WTC11 (cell line): ENCODE results near the gene ZNF423.

Experiments used
- CBFB ChIP-seq: sonication (generic); formaldehyde crosslinking; IDR thresholded peaks from 2 replicates; pipeline ENCODE4 v1.8.1; 2022; ENCODE audit warnings: mild to moderate bottlenecking, low read depth, missing genetic modification reagents
- FOXK1 ChIP-seq: sonication (generic); formaldehyde crosslinking; IDR thresholded peaks from 2 replicates; pipeline ENCODE4 v1.8.0; 2022; ENCODE audit warnings: mild to moderate bottlenecking, moderate library complexity, missing genetic modification reagents
- NR1H2 ChIP-seq: sonication (generic); formaldehyde crosslinking; IDR thresholded peaks from 2 replicates; pipeline ENCODE4 v1.9.0; 2021; ENCODE audit warnings: mild to moderate bottlenecking, moderate library complexity, missing genetic modification reagents
- PRDM15 ChIP-seq: sonication (generic); formaldehyde crosslinking; IDR thresholded peaks from 2 replicates; pipeline ENCODE4 v1.8.0; 2022; ENCODE audit warnings: missing genetic modification reagents
- SP1 ChIP-seq: sonication (generic); formaldehyde crosslinking; conservative IDR thresholded peaks from 2 replicates; pipeline ENCODE4 v1.8.1; 2022; ENCODE audit warnings: missing genetic modification reagents
- TP53 ChIP-seq: sonication (generic); formaldehyde crosslinking; IDR thresholded peaks from 2 replicates; pipeline ENCODE4 v1.8.1; 2023; ENCODE audit warnings: mild to moderate bottlenecking, missing genetic modification reagents
- ZBTB21 ChIP-seq: sonication (generic); formaldehyde crosslinking; IDR thresholded peaks from 2 replicates; pipeline ENCODE4 v1.8.1; 2023; ENCODE audit warnings: mild to moderate bottlenecking, missing genetic modification reagents, borderline replicate concordance
- TF ChIP-seq, protein P1 (sequence below): fragments of 200-600 bp; IDR thresholded peaks from 2 replicates; pipeline ENCODE4 v1.8.0; 2022; ENCODE audit warnings: antibody characterized with exemption

GRCh38 chr16:49593424-49594040 is 262.4 kb downstream of the ZNF423 start:
- TF ChIP-seq, protein P1, sequence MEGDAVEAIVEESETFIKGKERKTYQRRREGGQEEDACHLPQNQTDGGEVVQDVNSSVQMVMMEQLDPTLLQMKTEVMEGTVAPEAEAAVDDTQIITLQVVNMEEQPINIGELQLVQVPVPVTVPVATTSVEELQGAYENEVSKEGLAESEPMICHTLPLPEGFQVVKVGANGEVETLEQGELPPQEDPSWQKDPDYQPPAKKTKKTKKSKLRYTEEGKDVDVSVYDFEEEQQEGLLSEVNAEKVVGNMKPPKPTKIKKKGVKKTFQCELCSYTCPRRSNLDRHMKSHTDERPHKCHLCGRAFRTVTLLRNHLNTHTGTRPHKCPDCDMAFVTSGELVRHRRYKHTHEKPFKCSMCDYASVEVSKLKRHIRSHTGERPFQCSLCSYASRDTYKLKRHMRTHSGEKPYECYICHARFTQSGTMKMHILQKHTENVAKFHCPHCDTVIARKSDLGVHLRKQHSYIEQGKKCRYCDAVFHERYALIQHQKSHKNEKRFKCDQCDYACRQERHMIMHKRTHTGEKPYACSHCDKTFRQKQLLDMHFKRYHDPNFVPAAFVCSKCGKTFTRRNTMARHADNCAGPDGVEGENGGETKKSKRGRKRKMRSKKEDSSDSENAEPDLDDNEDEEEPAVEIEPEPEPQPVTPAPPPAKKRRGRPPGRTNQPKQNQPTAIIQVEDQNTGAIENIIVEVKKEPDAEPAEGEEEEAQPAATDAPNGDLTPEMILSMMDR = no peak
- TF ChIP-seq PRDM15 (CRISPR knock-in tag) = no peak
- no peak for TF ChIP-seq NR1H2 (CRISPR knock-in tag)
- no peak for TF ChIP-seq ZBTB21 (CRISPR knock-in tag)
- no peak for TF ChIP-seq TP53 (CRISPR knock-in tag)
- TF ChIP-seq SP1 (CRISPR knock-in tag) = no peak
- TF ChIP-seq CBFB (CRISPR knock-in tag) = no peak
- TF ChIP-seq FOXK1 = no peak
